Activated CD8-positive, alpha-beta memory T cell treated with anti-CD3 and anti-CD28 coated beads for 36 hours (primary cell): ENCODE data around the gene TMEM170B. TPM values are rescaled to one million over a fixed set of nuclear protein-coding genes. Genes with fewer than 3 reads are reported as not detected.

Experiments used
- CTCF ChIA-PET: fragments of 350-600 bp; sonication (Branson Sonifier 250); formaldehyde crosslinking; loops from one replicate; lab custom pipeline; 2021; ENCODE audit warnings: antibody characterized with exemption; lab: Charles Lee
- POLR2A ChIA-PET: fragments of 350-600 bp; sonication (Branson Sonifier 250); formaldehyde crosslinking; loops from one replicate; lab custom pipeline; 2021; ENCODE audit warnings: antibody characterized with exemption; lab: Charles Lee
- total RNA-seq, 2 experiments: library from RNA; stranded (reverse); gene quantifications; one replicate each; pipeline ENCODE4 v1.2.3, GENCODE V29; 2021

TMEM170B gene
- total RNA-seq, 2 experiments from 2014 or later = 2.7 to 2.9 TPM

GRCh38 chr6:11566609-11567008 is 29.1 kb downstream of the TMEM170B start:
- ChIA-PET CTCF (no interaction called here), POLR2A (interaction anchor here (0.5 kb wide), 1 partner anchor 184 kb away, joined by 4 read pairs; no protein-coding TSS in a partner anchor)

DNA sequence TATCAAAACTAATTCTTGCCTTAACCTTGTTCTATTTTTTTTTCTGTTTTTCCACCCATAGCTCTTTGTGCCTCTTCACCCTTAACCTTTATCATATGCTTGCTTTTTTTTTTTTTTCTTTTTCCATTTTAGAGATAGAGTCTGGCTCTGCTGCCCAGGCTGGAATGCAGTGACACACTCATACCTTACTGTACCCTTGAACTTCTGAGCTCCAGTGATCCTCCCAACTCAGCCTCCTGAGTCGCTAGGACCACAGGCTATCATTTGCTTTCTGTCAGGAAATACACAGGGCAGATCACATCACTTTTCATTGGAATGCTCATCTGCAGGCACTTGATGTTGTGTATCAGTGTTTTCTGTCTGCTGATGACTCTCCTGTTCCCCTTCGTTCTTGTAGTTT is 33.5 kb downstream of the TMEM170B start:
- POLR2A ChIA-PET = no interaction called here
- CTCF ChIA-PET = no interaction called here

GRCh38 chr6:11575408-11576033 is 38.0 kb downstream of the TMEM170B start:
- ChIA-PET POLR2A (interaction anchor here (0.6 kb wide), 1 partner anchor 314 kb away, joined by 3 read pairs; no protein-coding TSS in a partner anchor), CTCF (interaction anchor here (0.8 to 1.6 kb wide), 7 partner anchors 11 to 625 kb away, joined by 3 to 6 read pairs (median 3); no protein-coding TSS in a partner anchor)

DNA sequence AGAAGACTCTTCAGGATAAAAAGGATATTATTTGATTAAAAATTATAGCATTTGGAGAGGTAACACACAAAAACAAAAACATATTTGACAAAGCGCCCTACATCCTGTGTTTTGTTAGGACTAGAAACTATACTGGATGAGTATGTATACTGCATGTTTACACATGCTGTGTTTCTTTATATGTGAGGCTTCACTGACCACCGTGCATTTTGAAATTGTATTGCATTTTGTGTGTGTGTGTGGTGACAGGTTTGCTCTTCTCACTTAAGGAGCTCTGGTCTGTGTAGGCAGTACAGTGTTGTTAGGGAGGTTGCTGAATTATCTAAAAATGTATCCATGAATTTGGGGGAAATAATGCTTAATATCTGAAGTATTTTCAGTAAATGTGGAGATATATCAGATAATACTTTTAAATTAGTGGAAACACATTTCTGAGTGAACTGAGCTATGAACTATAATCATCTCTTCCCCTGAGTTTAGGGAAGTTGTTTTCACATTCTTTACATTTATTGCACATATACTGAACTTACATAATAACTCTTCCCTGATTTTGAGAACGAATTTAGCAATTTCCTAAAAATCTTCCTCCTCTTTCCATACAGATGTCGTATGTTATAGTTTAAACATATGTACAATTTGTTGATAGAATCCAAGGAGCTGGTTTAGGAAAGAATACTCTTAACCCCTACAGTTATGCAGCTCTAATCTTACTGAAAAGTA is 43.3 kb downstream of the TMEM170B start:
- CTCF ChIA-PET = interaction anchor here (0.7 kb wide), 1 partner anchor 436 kb away, joined by 3 read pairs; no protein-coding TSS in a partner anchor

DNA sequence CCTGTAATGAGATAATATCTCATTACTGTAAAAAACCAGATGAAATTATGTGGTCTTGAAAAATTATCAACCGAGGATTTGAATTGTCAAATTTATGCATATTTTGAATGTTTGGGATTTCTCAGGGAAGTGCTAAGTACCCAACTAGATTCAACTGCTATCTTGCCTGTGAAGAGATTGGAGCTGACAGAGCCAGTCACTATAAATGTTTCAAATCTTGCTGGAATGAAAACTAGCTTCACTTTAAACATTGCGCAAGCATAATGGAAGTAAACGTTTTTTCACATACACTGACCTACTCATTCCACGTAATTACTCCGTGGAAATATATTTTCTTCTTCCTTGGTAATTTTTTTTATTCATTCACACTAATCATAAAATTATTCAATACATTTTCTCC is 46.7 kb downstream of the TMEM170B start:
- CTCF ChIA-PET = interaction anchor here (0.7 kb wide), 2 partner anchors 79 to 482 kb away, joined by 3 read pairs; no protein-coding TSS in a partner anchor
- POLR2A ChIA-PET = no interaction called here

More for the DNA sequence above, 43.3 kb downstream of the TMEM170B start:
- POLR2A ChIA-PET = no interaction called here

GRCh38 chr6:11585426-11586016 is 48.0 kb downstream of the TMEM170B start:
- ChIA-PET CTCF (no interaction called here), POLR2A (no interaction called here)

GRCh38 chr6:11586117-11586516 is 48.6 kb downstream of the TMEM170B start:
- ChIA-PET CTCF (no interaction called here), POLR2A (no interaction called here)

DNA sequence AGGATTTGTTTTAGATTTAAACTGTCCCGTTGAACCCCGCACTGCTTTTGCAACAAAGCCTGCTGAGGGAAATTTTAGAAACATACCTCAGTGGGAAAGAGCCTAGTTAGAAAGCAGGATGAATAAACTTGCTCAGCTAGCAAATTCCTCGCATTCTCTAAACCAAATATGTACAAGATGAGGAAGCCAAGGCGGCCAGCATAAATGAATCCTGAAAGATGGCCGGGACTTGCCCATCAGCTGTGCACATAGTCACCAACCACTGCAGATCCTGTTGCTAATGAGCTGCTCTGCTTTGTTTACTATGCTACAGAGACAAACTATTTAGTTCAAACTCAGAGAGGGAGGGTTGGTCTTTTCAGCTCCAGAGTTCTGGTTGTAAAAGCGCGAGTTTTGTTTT is 49.0 kb downstream of the TMEM170B start:
- ChIA-PET CTCF (no interaction called here), POLR2A (no interaction called here)

DNA sequence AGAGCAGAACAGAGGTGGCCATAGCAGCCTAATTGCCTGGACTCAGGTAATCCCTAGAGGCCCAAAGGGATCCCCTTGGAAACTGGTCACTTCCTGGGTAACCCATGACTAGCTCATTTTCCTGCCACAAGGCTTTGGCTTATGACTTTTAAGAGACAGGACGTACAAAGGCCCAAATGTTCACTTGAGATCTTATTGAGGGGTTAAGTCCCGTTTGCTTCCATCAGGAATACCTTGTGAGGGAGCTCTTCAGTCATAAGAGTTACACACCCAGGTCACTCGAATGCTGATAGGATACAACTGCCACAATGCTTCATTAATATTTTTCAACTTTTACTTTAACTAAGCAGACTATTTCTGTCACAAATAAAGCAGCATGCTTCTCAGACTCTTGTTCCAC is 51.7 kb downstream of the TMEM170B start:
- CTCF ChIA-PET = no interaction called here
- POLR2A ChIA-PET = no interaction called here

GRCh38 chr6:11592294-11592906 is 54.9 kb downstream of the TMEM170B start:
- POLR2A ChIA-PET = no interaction called here
- CTCF ChIA-PET = no interaction called here

GRCh38 chr6:11593096-11593495 is 55.5 kb downstream of the TMEM170B start:
- CTCF ChIA-PET = no interaction called here
- POLR2A ChIA-PET = no interaction called here

DNA sequence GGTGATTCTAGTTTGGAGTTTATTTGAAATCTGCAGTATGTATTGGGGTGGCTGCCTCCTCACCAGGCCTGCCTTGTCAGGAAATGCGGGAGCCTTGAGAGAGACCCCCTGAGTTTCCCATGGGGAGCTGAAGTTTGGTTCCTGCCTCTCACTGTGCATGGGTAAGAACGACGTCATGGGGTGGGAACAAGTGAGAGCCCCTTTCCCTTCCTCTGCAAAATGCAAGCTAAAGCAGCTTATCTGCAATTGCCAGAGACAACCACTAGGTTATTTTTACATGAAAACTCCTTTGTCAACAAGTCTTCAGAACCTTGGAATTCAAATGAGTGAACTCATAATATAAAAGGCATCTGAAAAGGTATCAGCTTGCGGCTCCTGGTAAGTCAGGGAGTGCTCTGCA is 58.4 kb downstream of the TMEM170B start:
- POLR2A ChIA-PET = no interaction called here

GRCh38 chr6:11596640-11597237 is 59.2 kb downstream of the TMEM170B start:
- CTCF ChIA-PET = no interaction called here
- POLR2A ChIA-PET = no interaction called here

More for the DNA sequence above, 58.4 kb downstream of the TMEM170B start:
- CTCF ChIA-PET = no interaction called here

- ChIA-PET POLR2A (no interaction called here), CTCF (no interaction called here)
Observed at GRCh38 chr6:11598687-11599086, 61.1 kb downstream of the TMEM170B start.

- CTCF ChIA-PET = no interaction called here
- POLR2A ChIA-PET = no interaction called here
Observed at GRCh38 chr6:11600251-11600650, 62.7 kb downstream of the TMEM170B start.

- ChIA-PET CTCF (no interaction called here), POLR2A (no interaction called here)
Observed at GRCh38 chr6:11601776-11602605, 64.4 kb downstream of the TMEM170B start.

DNA sequence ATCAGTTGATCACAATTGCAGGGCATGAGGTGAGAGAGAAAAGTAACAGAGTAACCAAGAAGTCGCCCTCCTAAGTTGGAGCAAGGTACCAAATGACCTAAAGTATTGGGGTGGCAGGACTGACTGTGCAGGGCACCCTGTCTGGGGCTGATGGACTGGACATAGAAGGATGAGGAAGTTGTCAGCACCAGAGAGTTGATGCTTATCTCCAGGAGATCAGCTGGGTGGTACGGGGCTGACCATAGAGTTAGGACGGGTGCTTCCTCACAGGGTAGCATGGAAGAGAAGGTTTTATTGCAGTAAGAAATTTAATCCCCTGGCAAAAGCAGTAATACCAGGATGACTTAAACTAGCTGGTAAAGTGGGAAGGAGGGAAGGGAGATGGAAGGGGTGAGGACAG is 66.7 kb downstream of the TMEM170B start:
- CTCF ChIA-PET = no interaction called here
- POLR2A ChIA-PET = no interaction called here

DNA sequence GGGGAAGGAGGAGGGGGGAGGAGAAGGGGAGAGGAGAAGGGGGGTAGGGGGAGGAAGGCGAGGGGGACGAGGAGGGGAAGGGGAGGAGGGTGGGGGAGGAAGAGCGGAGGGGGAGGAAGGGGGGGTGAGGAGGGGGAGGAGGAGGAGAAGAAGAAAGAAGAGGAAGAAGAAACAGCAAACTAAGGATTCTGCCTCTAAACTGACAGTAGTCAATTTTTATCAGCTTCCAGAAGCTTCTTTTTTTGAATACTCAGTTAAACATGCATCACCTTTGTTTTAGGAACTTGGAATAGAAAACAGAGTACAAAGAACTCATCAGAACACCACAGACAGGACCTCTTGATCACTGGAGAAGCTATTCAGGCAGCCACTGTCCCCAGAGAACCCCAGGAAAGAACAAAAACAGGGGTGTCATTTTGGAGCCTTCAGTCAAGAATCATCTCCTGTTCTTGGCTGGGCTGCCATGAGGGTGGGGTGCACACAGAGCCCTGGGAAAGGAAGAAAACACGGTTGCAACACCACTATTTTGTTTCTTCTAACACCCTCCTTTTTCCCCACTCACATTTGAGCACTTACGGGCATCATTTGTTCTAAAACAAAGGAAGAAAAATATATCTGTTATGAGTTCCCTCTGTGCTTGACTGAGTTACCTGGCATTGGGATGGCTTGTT is 67.4 kb downstream of the TMEM170B start:
- POLR2A ChIA-PET = no interaction called here
- CTCF ChIA-PET = no interaction called here
